Left colon (tissue), 2 donors: ENCODE measurements around the gene MAG. TPM values are rescaled to one million over a fixed set of nuclear protein-coding genes. Genes with fewer than 3 reads are reported as not detected.

Experiments
- ATAC-seq: fragments of 200-7000 bp; cut with Tn5 transposase; one replicate; pipeline ENCODE4 v1.9.1; 2020; ENCODE audit warnings: mild to moderate bottlenecking, moderate library complexity
- DNase-seq, 2 donors: peaks; one replicate each; pipeline ENCODE4 v3.0.0-alpha.2; 2020
- intact Hi-C, 2 donors: fragments of 100-400 bp; cut with DNase I in 1 of 2; cut with micrococcal nuclease in 1 of 2; formaldehyde crosslinking; loops; one replicate each; pipeline versions ENCODE4 v1.11.2 to v1.14.0; 2022; cut with DNase I, micrococcal nuclease
- total RNA-seq, 2 donors: library from RNA; stranded (reverse); fragmentation: NEBNext Ultra II Directional; extraction: Animal tissue kit (Norgen Biotek cat#: 25700); gene quantifications; one replicate each; pipeline ENCODE4 v1.2.1, GENCODE V29; 2021
- donor health status: DM: no; HTN: no; CAD: no.
- donor health status: DM: yes; HTN: yes; CAD: no.

The MAG gene
- total RNA-seq, 2 donors from 2014 or later, result not detected

- DNase-seq (no peak), ATAC-seq (no peak)
- intact Hi-C loops, result no loop called here
Observed at GRCh38 chr19:35309481-35310279, 17.7 kb downstream of the MAG start.

GRCh38 chr19:35310331-35310730 is 18.4 kb downstream of the MAG start:
- intact Hi-C loops, result no loop called here
- DNase-seq, result no peak
- ATAC-seq, result no peak

DNA sequence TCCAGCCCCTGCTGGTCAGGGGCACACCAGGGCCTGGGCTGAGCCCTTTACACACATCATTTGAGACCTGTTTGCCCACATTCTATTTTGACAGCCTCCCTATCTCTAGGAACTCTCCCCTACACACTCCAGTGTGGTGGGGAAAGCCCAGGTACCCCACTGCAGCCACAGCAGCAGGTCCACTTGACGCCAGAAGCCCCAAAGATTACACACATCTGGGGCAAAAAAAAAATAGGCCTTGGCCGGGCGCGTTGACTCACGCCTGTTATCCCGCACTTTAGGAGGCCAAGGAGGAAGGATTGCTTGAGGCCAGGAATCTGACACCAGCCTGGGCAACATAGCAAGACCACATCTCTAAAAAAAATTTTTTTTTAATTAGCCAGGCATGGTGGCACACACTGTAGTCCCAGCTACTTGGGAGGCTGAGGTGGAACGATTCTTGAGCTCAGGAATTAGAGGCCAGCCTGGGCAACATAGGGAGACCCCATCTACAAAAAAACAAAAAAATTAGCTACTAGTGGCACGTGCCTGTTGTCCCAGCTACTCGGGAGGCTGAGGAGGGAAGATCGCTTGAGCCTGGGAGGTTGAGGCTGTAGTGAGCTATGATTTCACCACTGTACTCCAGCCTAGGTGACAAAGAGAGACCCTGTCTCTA is 19.0 kb downstream of the MAG start:
- ATAC-seq (no peak), DNase-seq (no peak)
- intact Hi-C loops, result no loop called here

- ATAC-seq (no peak), DNase-seq (no peak)
- intact Hi-C loops, result no loop called here
Observed at GRCh38 chr19:35311901-35312665, 20.1 kb downstream of the MAG start.

- DNase-seq (no peak), ATAC-seq (no peak)
- intact Hi-C loops, result no loop called here
Observed at GRCh38 chr19:35313587-35313986, 21.6 kb downstream of the MAG start.

- intact Hi-C loops, result no loop called here
- ATAC-seq (no peak), DNase-seq (no peak)
Observed at GRCh38 chr19:35314031-35314430, 22.1 kb downstream of the MAG start.

DNA sequence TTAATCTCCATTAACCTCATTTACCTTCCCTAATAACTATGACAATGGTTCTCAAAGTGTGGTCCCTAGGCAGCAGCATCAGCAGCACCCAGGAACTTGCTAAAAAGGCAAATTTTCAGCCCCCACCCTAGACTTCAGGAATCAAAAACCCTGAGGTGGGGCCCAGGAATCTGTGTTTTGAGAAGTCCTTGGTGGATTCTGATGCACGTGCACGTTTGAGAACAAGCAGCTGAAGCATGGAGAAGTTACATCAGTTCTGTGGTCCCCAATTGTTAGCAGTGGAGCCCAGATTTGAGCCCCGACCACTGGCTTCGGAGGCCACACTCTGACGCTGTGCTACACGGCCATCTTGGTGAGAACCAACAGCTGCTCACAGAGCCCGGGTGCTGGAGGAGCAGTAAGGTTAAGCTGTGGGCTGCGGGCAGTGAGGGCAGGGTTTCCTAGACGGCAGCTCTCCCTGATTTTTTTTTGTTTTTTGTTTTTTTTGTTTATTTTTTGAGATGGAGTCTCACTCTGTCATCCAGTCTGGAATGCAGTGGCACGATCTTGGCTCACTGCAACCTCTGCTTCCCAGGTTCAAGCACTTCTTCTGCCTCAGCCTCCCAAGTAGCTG is 23.0 kb downstream of the MAG start:
- ATAC-seq (no peak), DNase-seq (no peak)

GRCh38 chr19:35315883-35316282 is 23.9 kb downstream of the MAG start:
- DNase-seq (no peak), ATAC-seq (no peak)
- intact Hi-C loops, result no loop called here

More for the DNA sequence above, 23.0 kb downstream of the MAG start:
- intact Hi-C loops, result no loop called here

- ATAC-seq, result no peak
- intact Hi-C loops, result no loop called here
- DNase-seq, result no peak
Observed at GRCh38 chr19:35316560-35316959, 24.6 kb downstream of the MAG start.

DNA sequence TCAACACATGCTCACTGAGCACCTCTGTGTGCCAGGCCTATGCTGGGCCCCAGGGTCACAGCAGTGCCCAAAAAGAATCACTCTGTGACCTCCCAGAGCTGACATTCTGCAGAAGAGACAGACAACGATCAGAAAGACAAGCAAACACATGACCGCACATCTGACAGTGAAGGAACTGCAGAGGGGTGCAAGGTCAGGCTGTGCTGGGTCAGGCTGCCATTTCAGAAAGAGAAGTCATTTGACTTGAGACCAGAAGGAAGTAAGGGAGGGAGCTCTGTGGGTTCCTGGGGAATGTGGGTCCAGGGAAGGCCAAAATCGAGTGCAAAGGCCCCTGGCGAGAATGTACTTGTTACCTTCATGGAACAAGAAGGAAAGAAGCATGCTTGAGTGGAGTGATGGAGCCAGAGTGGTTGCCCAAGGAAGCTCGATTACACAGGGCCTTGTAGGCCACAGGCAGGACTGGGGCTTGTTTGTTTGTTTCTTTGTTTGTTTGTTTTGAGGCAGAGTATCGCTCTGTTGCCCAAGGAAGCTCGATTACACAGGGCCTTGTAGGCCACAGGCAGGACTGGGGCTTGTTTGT is 25.6 kb downstream of the MAG start:
- intact Hi-C loops, result no loop called here
- DNase-seq (no peak), ATAC-seq (no peak)

- DNase-seq (peak in 1 of 2 donors; percentile 36), ATAC-seq (no peak)
- intact Hi-C loops, result no loop called here
Observed at GRCh38 chr19:35318679-35319448, 26.9 kb downstream of the MAG start.

DNA sequence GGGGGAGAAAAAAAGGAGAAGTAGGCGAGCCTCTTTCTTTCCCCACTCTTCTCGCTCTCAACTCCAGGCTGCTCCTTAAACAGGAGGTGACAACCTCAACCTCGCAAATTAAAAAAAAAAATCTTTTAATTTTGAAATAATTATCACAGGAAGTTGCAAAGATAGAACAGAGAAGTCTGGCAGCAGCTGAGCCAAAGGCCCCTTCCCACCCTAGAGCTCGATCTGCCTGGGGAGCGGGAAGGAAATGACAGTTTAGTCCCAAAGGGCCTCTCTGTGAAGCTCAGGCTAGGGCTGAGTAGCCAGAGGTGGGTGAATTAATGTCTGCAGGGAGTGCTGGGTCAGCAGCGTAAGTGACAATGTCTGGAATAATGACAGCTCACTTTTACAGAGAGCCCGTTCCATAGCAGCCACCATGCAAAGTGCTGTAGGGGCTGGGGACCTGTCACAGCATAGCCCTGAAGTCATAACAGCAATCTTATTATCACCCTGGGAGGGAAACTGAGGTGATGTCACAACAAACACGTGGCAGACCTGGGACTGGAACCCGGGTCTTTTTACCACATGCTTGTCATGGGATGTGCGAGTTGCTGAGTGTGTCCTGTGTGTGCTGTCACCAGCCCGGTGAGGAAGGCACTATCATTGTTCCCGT is 28.2 kb downstream of the MAG start:
- intact Hi-C loops, result no loop called here
- no peak for DNase-seq
- no peak for ATAC-seq

DNA sequence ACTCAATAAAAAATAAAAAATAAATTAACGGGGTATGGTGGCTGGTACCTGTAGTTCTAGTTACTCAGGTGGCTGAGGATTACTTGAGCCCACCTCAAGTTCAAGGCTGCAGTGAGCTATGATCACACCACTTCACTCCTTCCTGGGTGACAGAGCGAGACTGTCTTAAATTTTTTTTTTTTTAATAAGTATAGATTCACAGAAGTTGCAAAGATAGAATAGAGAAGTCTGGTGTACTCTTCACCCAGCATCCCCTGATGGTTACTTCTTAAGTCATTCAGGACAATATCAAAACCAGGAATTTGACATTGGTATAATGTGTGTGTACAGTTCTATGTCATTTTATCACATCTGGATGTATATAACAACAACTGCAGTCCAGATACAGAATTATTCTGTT is 29.3 kb downstream of the MAG start:
- ATAC-seq, result no peak
- intact Hi-C loops, result no loop called here
- DNase-seq, result no peak

DNA sequence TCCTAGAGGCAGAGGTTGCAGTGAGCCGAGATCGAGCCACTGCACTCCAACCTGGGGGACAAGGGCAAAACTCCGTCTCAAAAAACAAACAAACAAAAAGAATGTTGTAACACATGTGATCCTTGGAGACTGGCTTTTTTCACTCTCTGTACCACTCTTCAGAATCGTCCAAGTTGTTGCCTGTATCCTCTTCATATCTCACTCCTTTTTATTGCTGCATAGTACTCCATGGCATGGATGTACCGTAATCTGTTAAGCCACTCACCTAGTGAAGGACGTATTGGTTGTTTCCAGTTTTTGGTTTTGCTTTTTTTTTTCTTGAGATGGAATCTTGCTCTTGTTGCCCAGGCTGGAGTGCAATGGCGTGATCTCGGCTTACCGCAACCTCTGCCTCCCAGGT is 30.1 kb downstream of the MAG start:
- intact Hi-C loops, result no loop called here
- DNase-seq, result no peak
- no peak for ATAC-seq

- intact Hi-C loops, result no loop called here
- DNase-seq (no peak), ATAC-seq (no peak)
Observed at GRCh38 chr19:35327642-35328041, 35.7 kb downstream of the MAG start.

- ATAC-seq (no peak), DNase-seq (peak in 1 of 2 donors; percentile 35)
- intact Hi-C loops, result no loop called here
Observed at GRCh38 chr19:35328851-35329285, 36.9 kb downstream of the MAG start, which contains the start of gene CD22. Gene CD22 (plus strand): TSS chr19:35329187. CDS start chr19:35332041, 2,854 bp downstream.

- intact Hi-C loops, result no loop called here
- ATAC-seq, result no peak
- no peak for DNase-seq
Observed at GRCh38 chr19:35329323-35329722, 37.4 kb downstream of the MAG start.

DNA sequence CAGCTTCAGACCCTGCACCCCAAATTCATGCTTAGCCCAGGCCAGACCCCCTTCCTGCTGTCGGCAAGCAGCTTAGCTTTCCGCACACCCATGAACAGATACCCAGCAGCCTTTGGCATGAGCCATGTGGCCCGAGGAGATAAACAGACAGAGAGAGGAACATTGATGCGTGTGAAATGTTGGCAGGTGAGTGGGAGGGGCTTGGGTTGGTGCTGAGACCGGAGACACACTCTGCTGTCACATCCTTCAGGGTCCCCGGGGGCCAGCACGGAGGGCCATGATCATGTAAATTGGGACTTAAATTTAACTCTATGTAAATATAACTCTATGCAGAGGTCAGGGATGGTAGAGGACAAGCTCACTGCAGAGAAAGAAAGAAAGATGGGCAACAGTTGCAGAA is 38.5 kb downstream of the MAG start:
- ATAC-seq, result no peak
- peak in 1 of 2 donors; percentile 33 for DNase-seq
- intact Hi-C loops, result no loop called here
